HCEC 1CT (cell line): ENCODE results near the gene PGBD2.
"Not testable (repeated sequence)": the region's sequence is repeated elsewhere in the genome, so short reads cannot be mapped to it uniquely, and the experiment has no call there.

Experiments used
- DNase-seq: peaks from one replicate; pipeline ENCODE4 v3.0.0-alpha.2; 2017

PGBD2 gene

DNA sequence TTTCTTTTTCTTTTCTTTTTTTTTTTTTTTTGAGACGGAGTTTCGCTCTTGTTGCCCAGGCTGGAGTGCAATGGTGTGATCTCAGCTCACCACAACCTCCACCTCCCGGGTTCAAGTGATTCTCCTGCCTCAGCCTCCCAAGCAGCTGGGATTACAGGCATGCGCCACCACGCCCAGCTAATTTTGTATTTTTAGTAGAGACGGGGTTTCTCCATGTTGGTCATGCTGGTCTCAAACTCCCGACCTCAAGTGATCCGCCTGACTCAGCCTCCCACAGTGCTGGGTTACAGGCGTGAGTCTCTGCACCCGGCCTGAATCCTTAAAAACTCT, 16.2 kb upstream of the PGBD2 start:
- not testable (repeated sequence) for DNase-seq

DNA sequence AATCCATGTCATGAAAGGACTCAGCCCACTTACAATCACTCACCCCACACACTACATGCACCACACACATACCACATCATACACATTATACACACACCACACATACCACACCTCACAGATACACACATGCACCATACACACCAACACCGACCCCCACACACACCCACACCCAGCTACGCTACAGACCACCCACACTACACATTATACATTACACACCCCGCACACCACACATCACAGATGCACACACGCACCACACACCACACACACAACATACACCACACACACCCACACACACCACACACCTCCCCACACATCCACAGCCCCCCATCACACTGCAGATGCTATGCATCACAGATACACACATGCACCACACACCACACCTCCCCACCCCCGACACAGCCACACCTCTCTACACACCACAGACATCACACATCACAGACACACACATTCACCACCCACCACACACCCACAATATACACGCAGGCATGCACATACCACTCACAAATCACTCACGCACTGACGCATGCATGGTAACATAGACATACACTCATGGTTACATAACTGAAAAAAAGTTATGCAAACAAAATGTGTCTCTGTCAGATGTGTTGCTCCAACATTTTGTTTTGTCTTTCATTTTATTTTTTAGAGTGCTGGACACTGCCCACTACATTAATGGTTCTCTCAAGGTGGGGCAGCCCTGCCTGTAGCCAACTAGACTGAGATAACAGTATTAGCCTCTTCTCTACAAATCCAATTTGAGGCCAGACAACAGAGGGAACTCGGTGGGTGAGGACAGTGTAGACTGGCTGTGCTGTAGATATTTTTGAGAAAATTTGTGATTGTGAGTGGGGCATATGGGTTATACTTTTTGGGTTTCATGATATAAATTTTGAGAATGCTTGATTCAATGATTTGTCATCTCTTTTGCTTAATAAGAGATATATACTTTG, 15.2 kb upstream of the PGBD2 start:
- no peak for DNase-seq

DNA sequence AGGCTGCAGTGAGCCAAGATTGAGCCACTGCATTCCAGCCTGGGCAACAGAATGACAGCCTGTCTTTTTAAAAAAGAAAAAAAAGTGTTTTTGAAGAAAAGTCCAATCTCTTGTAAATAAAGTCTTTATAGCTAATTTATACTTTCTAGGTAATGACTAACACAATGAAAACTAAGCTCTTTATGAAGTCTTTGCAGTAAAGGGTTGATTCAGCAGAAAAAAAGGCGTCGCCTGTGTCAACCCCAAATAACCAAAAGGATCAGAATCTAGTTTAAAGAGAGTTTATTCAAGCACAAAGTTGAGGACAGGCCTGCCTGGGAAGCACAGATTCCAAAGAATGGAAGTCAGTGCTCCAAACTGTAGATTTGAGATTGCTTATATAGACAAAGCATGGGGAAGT, 14.3 kb upstream of the PGBD2 start:
- DNase-seq: no peak

DNA sequence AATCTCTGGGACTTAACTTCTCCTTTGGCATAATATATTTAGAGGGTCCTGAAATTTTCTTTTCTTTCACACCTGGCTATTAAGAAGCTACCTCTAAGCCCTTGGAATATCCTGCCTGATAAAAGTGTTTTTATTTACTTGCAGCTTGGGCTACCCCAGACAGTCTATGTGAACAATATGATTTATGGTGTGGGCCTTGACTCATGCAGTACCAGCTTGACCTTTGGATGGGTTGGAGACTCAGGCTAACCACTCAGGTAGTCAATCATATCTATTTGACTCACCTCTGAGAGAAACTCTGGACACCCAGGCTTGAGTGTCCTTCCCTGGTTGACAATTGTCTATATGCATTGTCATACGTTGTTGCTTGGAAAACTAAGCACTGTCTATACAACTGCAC, 13.4 kb upstream of the PGBD2 start:
- DNase-seq: no peak

DNA sequence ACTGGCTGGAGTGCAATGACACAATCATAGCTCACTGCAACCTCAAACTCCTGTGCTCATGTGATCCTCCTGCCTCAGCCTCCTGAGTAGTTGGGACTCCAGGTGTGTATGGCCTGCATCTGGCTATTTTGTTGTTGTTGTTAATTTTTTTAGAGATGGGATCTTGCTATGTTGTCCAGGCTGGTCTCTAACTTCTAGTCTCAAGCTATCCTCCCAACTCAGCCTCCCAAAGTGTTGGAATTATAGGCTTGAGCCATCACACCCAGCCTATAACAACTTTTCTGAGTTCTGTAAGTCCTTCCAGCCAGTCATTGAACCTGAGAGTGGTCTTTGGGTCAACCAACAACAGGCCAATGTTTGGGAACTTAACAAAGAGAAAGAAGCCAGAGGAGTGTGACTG, 11.2 kb upstream of the PGBD2 start:
- no peak for DNase-seq

DNA sequence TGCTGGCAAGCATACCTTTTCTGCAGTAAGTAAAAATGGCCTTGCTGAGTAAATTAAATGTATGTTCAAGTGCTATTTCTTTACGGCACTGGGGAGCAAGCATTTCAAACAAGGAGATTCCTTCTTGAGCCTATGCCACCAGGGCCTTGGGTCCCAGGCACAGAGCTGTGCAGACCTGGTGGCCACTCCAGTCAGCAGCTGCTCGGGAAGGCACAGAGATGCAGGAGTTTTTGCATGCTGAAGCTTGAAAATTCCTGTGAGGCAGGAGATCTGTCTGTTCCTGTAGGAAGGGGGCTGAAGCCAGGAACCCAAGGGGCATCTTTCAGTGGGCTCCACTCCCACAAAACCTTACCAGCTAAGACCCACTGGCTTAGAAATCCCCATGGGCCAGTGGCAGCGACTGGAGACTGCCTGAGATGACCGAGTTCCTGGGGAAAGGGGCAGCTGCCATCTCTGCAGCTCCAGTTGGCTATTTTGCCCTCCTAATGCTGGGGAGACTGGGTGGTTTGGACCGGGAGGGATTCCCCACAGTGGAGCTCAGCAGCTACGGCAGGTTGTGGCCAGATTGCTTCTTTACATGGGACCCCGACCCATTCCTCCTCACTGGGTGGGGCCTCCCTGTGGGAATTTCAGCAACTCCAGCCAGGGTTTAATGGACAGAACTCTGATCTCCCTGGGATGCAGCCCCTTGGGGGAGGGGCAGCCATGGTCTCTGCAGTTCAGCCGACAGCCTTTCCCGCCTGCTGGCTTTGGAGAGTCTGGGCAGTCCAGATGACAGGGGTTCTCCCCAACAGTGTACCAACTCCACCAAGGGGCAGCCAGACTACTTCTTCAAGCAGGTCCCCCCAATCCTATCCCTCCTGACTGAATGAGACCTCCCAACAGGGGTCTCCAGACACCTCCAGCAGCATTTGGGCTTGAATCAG, 8.4 kb upstream of the PGBD2 start:
- DNase-seq: no peak

DNA sequence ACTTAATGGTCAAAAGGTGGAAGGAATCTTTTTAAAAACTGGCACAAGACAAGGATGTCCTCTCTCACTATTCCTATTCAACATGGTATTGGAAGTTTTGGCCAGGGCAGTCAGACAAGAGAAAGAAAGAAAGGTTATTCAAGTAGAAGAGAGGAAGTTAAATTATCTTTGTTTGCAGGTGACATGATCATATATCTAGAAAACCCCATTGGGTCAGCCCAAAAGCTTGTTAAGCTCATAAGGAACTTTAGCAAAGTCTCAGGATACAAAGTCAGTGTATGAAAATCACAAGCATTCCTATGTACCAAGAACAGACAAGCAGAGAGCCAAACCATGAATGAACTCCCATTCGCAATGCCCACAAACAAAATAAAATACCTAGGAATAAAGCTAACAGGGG, 5.4 kb upstream of the PGBD2 start:
- no peak for DNase-seq

DNA sequence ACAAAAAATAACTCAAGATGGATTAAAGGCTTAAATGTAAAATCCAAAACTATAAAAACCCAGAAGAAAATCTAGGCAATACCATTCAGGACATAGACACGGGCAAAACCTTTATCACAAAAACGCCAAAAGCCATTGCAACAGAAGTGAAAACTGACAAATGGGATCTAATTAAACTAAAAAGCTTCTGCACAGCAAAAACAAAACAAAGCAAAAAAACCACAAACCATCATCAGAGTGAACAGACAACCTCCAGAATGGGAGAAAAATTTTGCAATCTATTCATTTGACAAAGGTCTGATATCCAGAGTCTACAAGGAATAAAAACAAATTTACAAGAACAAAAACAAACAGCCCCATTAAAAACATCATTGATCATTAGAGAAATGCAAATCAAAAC, 4.5 kb upstream of the PGBD2 start:
- no peak for DNase-seq

DNA sequence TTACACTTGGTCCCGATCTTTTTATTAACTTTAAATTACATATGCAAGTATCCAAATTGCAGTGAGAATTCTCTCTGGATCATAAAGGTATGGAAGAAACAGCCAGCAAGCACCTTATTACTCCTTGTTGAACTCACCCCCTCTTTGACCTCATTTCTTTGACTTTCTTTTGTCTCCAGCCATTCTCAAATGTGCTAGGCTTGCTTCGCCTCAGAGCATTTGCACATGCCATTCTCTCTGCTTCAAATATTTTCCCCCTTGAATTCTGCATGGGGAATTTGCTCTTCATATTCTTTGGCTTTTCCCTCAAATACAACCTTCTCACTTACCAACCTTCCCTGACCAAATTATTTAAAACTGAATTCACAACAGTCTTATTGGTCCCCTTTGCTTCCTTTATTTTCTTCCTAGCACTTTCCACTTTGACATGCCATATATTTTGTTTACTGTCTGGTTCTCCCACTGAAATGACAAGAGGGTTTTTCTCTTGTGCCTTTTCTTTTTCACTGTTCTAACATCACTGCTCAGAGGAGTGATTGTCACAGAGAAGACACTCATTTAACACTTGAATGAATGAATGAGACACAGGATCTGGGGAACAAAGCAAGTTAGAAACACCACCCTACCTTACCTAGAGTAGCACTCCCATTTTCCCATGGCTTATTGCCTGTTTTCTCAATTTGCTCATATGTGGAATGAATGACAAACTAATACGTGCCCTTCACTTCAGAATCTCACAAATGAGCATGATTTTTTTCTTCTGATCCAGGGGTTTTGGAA, 1.4 kb upstream of the PGBD2 start:
- no peak for DNase-seq

DNA sequence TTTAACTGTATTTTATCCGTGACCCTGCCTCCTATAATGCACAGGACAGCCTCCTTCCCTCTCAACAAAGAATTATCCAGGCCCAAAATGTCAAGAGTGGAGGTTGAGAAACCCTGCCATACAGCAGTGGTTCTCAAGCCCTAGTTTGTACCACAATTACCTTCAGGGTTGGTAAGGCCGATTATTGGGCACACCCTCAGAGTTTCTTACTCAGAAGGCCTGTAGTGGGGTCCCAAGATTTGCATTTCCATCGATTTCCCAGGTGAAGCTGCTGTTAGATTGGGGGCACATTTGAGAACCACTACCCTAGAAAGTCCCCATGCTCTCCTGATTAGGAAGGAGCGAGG, 400 bp upstream of the PGBD2 start:
- no peak for DNase-seq

DNA sequence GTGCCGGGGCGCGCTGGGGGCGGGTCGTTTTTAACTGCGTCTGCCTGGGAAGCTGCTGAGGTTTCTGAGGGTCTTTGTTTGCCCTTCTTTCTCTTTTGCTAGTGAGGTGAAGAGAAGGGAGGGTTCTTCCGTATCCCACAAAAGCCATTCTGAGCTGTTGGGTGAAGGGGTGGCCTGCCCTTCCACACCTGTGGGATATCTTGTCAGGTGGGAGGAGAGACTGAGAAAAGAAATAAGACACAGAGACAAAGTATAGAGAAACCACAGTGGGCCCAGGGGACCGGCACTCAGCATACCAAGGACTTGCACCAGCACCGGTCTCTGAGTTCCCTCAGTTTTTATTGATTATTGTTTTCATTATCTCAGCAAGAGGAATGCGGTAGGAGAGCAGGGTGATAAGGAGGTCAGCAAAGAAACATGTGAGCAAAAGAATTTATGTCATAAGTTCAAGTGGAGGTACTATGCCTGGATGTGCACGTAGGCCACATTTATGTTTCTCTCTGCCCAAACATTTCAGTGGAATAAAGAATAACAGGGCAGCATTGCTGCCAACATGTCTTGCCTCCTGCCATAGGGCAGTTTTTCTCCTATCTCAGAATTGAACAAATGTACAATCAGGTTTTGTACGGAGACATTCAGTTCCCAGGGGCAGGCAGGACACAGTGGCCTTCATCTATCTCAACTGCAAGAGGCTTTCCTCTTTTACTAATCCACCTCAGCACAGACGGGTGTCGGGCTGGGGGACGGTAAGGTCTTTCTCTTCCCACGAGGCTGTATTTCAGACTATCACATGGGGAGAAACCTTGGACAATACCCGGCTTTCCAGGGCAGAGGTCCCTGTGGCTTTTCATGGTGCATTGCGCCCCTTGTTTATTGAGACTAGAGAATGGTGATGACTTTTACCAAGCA, 972 bp downstream of the PGBD2 start:
- no peak for DNase-seq

DNA sequence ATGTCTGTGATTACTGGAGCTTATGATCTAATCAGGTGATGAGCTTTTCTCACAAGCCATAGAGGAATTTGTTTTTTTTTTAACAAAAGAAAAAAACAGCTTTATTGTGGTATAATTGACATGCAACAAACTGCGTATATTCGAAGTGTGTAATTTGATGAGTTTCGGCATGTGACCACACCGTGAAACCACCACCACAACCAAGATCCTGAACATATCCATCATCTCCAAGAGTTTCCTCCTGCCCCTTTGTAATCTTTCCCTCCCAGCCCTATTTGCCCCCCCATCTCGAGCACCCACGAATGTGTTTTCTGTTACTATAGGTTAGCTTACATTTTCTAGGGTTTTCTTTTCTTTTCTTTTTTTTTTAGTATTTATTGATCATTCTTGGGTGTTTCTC, 4.7 kb downstream of the PGBD2 start:
- no peak for DNase-seq

DNA sequence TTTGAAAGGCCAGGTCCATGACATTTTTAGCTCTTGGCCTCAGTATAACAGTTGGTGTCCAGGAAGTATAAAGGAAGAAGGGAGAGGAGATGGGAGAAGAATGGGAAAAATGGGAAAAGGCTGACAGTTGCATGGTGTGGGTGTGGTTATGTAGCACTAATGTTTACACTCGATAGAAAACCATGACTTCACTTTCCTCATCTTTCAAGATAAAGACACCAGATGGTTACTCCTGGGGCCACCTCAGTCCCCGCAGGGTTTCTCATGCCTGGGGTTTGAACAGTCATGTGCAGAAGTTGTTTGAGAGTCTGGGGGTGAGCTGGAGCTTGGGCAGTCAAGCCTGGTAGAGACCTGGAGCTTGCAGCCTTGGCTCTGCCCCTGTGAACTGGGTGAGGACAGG, 7.9 kb downstream of the PGBD2 start:
- DNase-seq: no peak

DNA sequence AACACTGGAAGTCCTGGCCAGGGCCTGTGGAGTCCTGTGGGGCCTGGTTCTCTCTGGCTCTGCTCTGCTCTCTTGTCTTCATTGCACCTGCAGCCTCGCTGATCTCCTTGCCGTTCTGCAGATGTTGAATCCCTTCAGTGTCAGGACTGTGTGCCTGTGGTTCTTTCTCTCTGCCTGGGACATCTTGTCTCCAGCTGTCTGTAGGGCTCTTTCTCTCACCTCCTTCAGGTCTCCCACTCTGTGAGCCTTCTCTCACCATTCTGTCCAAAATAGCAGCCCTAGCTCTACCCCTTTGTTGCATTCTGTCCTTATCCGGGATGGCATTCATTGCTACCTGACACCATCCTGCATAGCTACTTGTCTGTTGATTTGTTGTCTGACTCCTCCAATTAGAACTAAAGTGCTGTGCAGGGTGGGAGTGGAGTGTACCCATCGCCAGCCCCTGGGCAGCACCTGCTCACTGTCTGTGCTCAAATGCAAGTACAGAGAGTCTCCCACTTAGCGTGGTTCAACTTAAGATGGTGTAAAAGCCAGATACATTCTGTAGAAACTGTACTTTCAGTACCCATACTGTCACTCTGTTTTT, 8.9 kb downstream of the PGBD2 start:
- DNase-seq: no peak

DNA sequence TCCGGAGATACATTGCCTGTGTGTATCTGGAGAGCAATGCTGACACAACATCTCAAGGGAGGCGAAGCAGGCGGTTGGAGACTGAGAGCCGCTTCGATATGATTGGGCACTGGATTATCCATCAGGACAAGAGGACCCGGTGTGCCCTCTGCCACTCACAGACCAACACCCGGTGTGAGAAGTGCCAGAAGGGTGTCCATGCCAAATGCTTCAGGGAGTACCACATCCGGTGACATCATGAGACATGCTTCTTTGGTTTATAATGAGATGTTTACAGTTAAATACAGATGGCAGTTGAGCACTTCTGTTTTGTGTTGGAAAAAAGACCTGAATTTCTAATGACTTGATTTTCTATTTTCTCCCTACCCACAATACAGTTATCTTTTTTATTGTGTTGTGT, 12.1 kb downstream of the PGBD2 start:
- no peak for DNase-seq

DNA sequence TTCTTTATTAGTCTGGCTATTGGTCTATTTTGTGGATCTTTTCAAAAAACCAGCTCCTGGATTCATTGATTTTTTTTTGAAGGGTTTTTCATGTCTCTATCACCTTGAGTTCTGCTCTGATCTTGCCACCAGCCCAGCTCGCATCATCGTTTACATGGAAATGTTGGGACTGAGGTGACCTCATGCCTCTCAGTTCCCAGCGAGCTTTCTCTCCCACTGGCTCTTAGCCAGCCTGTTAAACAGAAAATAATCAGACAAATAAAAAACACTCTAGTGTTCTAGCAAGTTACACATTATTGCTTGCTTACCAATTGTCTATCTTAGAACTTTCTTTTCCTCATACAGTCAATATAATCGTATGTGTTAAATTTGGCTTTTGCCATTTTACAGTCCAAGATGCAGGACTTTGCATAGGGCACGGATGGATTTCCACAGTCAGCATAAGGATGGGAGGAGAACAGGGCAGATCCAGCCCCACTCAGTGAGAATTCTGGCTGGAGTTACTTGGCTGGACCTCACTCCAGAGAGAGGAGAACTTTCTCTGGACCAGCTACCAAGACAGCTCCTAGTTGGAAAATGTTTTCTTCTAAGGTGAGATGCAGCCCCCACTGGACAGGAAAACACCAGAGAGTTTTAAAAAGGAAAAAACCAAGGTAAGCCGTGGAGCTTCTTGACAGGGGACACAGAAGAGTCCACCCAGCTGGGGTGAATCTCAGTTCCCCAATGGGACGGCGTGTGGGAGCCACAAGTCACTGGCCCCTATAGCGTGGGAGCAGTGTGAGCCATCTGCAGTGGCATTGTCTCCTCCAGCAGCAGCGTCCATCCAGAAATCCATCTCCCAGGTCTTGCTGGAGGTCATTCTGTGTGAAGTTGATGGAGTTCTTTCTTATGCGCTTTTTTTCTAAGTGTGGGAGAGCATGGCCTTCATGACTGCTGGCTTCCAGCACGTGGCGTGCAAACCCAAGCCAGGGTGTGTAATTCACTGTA, 17.6 kb downstream of the PGBD2 start:
- no peak for DNase-seq

DNA sequence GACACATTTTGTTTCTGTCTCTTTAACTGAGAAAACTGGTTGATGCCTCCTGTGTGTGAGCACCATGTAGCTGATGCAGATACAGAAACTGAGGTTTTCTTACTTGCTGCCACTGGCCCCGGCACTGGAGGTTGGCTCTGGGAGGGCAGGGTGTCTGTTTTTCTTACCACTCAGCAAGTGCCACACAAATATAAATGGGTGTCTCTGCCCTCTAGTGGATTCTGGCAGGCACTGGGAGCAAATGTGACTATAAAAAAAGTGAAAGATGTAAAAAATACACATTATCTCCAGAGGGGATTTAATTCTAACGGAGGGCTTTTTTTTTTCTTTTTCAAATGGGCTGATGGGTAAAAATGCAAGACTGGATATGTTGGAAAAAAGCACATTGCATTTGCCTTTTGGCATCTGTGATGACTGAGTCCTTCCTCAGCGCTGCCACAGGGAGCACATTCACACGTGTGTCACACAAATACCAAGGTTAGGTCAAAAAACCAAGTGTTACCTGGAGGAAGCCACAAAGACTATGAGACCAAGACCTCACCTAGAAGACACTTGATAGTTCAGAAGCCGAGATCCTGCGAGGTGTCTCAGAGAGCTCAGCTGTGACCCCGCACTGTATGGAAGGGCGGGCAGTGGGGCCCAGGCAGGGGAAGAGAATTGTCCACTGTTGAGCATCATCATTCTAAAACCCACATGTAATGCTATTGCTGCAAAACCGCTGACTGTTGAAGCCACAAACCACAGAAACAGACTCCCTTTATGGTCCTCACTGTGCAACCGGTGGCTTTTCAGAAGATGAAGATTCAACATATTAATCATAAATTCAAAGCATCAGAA, 18.9 kb downstream of the PGBD2 start:
- peak; percentile 45 for DNase-seq

DNA sequence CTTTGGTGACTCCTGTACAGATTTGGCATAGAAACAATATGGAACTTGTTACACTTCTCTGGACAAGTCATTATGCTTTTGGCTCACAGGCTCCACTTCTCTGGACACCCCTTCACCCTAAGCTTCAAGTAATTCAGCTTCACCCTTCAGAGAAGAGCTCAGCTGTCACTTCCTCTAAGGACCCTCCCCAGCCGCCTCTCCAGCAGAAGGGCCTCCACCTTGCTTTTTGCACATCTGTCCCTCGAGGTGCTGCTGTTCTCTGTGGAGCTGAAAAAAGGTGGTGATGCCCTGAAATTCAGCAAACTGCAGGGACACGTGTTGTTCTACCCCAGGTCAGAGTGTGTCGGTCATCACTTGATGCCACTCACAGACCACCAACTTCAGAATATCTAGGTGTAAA, 19.8 kb downstream of the PGBD2 start:
- not testable (repeated sequence) for DNase-seq

DNA sequence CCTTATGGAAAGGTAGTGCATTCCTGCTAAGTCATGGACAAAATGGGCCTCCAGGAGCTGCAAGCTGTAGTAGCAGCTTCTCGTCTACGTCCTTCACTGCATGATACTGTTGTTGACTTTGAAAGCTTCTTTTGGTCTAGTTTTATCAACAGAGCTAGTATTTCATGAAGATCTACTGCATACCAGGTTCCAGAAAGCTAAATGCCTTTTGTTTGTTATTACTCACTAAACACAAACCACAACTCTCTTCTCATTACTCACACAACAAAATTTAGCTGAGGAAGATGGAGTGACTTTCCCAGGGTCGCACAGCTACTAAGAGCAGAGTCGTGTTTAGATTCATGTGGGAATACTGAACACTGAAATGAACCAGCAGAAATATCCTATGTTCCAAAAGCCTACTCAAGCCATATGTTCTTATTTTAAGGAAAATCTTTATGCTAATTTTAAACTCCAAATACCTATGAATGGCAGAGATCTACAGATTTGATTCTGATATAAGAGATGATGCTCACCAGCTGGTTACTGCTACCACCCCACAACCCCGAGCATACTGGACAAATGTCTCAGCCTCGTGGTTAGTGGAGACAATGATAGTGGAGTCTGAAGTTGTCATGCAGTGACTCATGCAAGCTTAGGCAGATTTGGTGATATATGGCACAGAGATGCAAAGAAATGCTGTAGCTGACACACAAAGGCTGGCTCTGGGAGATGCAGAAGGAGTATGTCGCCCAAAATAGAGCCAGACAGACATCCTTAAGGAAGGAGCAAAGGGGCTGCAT, 20.6 kb downstream of the PGBD2 start:
- peak; percentile 57 for DNase-seq
